SKM-1 treated with dmso at 0.1 percent for 144 hours (cell line): ENCODE data around the gene KIRREL3.

Source experiments
- DNase-seq: peaks from one replicate; lab custom pipeline; 2025; ENCODE audit not compliant: unreplicated experiment; lab: John Stamatoyannopoulos, UW

The KIRREL3 gene

DNA sequence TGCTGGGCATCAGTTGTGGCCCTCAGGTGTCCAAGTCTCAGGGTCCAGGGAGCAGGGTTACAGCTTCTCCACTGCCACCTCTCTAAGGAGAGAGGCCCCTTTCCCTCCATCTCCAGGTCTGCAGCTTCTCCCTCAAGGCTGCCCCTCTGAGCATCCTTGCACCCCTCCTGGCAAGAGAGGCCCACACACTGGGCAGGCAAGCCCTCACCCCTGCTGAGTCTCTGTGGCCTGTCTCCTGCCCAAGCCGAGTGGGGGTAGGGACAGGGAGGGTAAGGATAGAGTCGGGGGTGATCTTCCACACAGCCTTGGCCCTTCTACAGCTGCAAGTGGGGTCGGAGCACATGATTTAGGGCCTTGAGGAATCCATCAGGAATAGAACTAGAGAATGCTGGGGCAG, 568.5 kb downstream of the KIRREL3 start:
- DNase-seq = no peak

DNA sequence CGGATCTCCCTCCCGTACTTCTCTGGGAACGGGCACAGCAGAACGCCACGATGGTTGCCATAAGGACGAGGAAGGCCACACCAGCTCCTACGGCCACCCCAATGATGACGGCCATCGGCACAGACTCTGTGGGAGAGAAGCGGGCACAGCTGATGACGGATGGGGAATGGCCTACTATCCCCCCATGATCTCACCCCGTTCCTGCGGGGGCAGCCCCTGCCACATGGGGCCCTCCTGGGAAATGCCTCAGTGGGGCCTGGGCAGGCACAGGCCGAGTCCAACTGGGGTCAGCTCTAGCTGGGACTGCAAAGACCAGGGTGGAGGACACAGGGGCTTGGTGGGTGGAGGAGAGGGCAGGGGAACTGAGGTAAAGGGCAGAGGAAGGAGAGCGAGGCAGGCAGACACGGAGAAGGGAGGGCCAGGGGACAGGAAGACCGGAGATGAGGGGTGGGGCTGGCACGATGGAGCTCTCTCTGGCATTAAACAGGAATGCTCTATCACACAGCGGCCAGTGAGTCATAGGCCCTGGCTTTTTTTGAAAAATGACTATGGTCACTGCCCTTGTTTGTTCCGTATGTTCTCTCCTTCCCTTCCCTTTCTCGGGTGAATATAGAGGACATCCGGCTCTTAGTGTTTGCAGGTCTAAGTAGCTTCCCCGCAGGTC, 569.0 kb downstream of the KIRREL3 start:
- no peak for DNase-seq

DNA sequence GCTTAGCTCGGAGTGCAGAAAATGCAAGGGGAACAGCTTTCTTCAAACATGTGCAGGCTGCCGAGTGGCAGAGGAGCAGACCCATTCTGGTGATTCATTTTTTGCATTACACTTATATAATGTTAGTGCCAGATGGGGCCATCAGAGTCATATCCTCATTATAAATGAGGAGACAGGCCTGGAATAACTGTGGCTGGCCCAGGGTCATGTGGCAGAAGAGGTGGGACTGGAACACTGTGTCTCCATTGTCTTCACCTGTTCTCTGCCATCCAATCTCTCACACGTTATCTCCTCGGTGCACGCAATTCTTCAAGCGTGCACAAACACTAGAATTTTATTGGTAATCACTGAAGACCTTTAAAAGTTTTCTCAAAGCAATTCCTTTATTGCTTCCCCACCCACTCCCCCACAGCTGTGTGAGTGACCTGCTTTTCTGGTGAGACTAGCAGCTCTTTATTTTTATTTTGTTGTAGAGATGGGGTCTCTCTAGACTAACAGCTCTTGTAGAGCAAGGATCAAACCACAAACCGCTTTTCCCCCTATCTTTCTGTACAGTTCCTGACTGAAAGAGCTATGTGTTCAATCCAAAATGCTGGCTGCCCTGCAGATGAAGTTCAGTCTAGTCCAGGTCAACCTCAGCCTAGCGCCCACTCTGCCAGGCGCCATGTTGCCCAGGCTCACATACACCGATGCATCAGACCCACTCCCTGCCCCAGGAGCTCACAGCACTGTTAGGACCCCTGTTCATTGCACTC, 569.8 kb downstream of the KIRREL3 start:
- no peak for DNase-seq

DNA sequence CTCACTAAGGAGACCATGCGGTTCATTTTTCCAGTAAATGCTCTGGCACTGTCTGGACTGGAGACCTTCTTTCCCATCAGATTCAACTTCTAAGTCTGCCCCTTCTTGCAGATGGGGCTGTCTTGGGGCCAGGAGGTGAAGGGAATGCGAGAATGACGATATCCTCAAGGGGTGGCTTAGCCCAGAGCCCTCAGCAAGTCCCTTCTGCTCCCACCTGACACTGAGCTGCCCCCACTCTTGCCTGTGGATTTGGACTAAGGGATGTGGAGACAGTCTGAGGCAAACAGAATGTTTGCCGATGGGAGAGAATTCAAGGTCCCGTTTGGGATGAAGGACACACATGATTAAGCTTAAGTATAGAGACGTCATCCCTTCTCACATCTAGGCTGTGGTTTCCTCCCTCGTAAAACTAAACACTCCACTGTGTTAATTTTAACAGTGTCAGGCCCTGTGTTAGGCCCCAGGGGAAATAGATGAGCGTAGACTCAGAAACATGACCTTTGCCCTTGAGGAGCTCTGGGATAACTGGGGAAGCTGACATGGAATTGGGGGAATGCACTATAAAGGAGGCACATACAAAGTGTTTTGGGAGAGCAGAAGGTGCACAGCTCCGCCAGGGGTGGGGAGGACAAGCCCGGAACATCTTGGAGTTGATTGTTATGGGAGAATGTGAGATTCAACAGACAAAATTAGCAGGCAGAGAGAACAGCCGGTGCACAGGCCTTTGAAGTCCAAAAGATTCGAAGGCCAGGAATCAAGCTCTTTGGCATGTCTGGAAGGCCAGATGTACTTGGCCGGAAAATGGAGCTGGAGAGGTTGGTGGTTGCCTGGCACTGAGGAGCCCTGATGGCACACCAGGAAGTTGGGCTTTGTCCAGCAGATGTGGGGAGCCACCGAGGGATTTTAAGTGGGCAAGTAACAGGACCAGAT, 573.5 kb downstream of the KIRREL3 start:
- no peak for DNase-seq

DNA sequence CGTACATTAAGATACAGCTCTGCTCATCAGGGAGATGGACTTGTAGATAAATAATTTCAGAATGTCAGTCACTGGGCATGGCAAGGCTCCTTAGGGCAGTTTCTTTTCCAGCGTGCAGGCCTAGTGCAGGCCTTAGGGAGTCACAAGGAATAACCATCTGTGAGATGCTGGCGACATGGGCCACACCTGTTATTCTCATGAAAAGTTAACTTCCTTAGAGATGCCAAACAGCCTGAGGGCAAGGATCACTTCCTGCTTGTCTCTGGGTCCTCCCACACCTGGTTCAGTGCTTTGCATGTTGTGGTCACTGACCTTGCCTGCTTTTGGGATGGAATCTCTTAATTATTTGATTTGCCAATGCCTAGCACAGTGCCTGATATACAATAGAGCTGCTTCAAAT, 574.5 kb downstream of the KIRREL3 start:
- no peak for DNase-seq

DNA sequence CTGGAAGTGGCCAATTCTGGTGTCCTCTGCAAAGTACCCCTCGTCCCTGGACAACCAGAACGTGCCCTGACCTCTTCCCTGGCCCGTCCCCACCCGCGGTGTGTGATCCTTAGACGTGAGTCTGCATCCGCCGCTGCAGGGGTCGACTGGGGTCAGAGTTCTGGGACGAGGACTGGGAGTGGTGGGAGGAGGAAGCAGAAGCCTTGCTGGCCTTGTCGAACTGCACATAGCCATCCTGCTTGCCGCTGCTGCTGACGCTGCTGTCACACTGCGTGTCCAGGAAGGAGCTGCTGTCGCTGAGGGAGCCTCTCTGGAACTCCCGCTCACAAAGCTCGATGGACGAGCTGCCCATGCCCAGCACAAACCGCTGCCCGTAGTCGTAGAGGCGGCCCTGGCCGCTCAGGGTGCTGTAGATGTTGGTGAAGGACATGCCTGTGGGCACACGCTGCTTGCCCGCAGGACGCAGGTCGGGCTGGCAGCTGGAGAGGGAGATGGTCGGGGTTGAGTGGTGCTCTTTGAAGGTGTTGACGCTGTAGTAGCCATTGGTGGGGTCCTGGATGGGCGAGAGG, 576.0 kb downstream of the KIRREL3 start:
- DNase-seq = no peak

DNA sequence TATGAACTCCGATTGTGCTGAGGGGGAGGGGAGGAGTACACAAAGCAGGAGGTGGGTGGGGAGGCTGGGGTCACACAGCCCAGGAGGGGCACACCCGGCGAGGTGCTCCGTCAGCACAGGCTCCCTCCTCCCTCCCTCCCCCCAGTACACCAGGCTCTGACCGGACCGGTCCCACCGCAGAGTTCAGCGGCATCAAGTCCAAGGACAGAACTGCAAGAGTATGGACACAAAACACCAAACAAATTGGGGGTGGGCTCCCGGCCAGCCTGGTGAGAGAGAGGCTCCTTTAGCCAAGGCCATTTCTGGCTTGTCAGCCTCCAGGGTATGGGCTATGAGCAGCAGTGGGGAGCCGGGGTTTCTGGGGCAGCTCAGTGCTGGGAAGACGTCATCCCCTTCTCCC, 576.8 kb downstream of the KIRREL3 start:
- no peak for DNase-seq

DNA sequence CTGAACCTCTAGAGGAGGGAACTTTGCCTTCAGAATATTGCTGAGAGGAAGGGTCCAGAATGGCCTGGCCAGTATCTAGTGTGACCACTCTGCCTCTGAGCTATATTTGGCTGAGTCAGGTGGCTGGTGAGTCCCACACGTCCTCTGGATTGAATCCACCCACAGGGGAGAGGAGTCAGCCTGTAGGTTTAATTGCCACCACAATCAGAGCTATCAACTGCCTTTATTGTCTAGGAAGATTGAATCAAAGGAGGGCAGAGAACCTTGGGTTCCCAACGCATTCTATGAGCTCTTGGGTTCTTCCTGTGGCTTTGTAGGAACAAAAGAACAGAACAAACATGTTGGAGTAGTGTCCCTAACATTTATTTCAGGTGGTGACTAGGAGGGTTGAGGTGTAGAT, 577.4 kb downstream of the KIRREL3 start:
- no peak for DNase-seq

DNA sequence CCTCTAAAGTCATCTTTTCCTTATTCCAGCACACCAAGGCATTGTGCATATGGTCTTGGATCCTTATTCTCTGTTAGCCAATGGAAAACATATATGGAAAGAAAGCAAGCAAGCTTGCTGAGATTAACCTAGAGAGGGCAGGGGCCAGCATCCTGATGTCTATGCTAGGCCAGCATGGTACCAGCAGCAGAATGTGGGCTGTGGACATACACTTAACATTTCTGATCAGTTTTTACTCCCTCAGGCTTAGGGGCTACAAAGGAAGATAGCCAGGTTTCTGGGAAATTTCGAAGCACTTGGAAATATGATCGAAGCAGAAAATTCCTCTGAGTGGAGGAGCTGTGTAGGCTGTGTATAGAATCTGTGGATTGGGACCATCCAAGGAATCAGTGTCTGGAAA, 578.1 kb downstream of the KIRREL3 start:
- DNase-seq = no peak

DNA sequence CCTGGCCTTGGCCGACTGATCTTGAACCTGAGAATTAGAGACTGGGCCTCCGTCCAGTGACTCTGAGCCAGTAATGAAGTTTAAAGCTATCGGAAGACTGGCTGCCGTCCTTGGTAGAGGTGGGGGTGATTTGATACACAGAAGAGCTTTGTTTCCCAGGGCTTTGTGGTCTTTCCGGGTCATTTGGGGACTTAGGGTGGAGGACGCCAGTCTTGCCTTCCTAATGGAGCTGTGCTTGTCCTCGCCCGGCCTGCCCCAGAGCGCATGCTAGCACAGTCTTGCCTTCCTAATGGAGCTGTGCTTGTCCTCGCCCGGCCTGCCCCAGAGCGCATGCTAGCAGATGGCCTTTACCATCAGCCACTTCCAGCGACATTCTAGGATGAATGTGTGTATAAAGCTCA, 579.3 kb downstream of the KIRREL3 start:
- DNase-seq = no peak

DNA sequence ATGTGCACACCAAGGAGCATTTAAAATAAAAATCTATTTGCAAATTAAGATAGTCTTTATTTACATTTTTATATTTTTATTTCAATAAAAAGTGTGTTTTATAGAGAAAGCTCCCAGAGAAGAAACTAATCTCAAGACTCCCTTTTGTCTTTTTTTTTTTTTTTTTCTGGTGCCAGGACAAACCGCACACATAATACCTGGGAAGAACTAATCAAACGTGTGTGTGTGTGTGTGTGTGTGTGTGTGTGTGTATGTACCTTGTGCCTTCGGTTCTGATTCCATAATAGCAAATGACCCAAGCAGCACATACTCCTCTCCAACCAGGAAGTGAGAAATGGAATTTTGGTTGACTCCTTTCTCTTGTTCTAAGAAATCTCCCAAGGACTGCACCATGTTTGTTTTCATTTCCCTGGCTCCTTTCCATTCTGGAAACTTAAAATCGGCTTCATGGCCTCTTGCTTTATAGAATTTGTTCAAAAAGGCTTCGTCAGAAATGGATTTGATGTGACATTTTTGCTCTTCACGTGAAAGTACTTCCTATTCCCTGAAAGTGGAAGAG, 579.8 kb downstream of the KIRREL3 start:
- no peak for DNase-seq

DNA sequence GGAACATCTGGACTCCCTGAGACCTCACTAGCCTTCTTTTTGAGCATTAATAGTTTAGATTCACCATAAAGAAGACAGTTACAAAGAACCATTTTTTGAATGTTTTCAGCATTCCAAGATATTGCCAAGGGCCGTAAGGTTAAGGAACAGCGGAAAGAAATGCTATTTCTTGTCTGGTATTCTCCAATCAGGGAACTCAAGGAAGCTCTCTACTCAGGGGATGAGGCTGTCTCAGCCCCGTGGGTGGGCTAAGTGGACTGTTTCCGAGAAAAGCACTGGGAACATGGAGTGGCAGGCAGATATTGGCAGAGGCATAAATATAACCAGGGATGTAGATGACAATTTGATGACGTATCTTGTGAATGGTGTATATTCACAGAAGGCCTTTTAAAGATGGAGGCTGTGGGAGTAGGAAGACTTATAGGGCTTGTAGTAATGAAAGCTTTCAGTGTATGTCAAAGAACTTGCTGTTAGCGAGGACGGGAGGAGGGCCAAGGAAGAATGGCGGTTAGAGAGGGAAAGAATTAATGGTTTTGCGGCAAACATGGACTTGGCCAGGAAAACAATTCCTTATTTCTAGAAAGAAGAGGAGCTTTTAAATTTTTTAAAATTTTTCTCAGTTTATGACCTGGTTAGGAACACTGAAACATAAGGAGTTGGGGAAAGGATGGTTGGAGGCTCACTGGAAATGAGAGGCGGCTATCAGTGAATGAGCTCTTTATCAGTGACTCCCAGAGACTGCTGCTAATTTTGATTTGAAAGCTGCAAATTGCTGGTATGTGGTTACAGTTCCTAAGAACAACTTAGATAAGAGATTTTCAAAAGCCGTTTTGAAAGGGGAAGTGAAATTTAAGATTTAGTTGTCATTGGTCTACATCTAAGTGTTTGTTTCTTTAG, 580.5 kb downstream of the KIRREL3 start:
- DNase-seq = peak; percentile 56

DNA sequence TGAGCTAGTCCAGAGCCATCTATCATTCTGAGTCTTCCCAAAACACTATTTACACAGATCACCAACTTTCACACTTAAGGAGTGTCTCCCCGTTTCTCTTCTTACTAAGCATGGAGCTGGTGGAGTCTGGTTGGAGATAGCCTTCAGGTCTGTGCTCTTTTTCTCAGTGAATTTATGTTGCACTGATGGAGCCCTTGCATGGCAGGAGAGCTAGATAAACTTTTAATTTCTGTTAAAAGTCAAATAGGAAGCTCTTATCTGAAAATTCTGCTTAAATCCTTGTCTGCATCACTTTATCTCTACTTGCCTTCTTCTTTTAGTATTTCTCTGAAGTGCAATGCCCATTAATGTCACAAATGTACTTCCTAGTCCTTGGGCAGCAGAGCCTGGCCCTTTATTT, 581.7 kb downstream of the KIRREL3 start:
- DNase-seq = no peak

DNA sequence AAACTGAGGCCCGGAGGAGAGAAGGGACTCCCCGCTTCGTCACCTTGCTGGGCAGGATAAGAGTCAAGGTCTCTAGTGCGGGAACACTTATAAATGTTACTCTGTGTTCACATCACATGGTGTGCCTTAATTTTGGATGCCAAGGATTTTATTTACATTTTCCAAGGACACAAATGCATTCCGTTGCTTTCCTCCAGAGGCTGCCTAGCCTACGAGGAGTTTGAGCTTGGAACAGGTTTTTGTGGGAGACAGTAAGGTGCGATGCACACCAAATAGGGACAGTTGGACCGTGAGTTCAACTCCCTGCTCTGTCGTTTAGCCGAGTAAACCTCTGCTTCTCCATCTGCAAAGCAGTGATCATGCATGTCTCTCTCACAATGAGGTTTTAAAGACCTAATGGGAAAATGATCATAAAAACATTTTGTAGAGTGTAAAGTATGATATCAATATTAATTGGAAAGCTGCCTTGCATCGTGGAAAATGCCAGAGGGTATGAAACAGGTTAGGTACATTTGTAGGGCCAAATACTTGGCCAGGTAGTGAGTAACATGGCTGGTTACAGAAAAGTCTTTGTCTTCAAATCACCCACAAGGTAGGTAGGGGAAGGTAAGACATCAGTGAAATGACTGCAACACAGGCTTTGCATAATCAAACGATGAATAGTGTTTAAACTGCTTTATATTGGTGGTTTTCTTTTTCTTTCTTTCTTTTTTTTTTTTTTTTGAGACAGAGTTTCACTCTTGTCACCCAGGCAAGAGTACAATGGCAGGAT, 583.3 kb downstream of the KIRREL3 start:
- DNase-seq = no peak

DNA sequence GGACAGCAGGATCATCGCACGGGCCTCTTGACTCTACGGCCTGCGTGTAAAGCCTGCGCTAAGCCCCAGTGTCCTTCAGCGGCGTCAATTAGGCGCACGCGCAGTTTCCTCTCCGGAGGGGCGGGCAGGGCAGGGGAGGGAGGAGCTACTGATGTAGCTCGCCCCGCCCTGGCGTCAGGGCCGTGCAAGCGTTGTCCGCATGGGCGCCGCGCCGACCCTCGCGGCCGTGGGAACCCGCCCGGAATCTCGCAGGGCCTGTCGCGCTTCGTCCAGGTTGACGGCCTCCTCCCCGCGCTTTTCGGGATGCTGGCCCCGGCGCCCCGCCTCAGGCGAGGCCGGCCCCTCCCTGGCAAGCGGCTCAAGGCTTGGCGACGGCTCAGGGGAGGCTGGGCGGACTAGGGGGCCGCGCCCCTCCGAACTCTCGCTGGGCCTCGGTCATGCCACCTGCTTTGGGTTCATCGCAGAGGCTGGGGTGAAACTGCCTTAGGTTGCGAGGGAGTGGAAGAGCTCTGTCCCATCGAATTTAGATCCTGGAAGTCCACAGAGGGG, 584.0 kb downstream of the KIRREL3 start:
- no peak for DNase-seq

DNA sequence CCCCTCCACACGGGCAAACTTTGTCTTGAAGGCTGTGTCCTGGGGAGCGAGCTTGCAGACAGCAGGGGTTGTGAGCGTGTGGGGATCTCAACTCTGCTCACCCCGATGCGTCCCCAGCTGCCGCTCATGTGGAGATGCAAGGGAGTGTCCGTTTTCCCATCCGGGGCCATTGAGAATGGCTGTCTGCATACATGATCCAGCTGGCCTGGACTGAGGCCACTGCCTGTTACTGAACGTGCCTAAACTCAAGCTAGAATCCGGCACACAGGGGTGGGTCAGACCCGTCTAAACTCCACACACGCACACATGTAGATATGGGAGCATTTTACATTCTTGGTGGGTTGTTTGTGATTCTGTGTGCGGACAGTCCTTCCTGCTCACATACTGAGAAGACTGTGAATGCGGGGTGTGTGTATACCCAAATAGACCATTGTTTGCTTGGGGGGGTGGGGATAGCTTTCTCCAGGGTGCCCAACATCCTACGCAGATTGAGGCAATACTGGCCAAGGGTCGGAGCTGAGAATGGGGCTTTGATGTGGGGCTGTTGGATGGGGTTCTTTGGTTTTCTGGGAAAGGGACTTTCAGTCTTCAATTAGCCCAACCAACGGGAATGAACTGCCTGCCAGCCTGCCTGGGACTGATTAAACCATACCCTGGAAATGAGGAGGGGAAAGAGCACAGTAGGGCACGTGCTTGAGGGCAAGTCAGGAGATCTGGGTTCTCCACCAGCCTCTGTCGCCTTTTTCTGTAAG, 584.7 kb downstream of the KIRREL3 start:
- no peak for DNase-seq

DNA sequence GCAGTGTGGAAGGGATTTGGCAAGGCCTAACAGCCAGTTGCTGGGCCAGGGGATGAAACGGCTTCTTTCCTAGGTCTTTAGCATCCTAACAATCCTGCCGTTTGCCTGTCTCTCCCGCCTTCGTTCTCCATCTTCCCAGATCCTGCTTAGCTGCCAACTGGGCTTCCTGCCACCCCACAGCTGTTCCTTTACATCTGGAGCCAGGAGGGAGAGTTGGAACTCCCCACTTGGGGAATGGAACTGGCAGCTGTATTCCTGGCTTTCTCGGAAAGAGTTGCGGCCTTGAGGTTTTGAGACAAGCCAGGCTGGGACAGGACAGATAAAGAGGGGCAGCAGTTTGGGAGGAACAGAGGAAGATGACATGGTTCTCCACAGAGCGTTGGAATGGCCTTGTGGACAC, 585.4 kb downstream of the KIRREL3 start:
- no peak for DNase-seq

DNA sequence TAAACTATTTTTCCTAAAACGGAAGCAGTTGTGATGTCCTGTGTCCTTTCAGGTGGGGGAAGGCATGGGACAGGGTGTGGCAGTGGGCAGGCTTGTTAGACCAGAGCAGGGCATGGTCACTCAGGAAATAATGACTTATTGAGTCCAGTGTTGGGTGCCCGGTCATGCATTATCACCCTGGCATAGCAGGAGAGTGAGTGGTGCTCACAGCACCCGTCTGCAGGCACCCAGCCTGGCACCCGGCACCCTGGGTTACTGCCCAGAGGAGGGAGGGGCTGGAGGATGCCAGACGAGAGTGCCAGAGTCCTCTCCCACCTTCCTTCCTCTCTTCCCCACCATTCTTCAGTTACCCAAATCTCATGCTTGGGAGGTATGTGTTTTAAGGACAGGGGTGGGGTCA, 586.0 kb downstream of the KIRREL3 start:
- no peak for DNase-seq
